ENCODE results near the gene CTNNA3.

The CTNNA3 gene

DNA sequence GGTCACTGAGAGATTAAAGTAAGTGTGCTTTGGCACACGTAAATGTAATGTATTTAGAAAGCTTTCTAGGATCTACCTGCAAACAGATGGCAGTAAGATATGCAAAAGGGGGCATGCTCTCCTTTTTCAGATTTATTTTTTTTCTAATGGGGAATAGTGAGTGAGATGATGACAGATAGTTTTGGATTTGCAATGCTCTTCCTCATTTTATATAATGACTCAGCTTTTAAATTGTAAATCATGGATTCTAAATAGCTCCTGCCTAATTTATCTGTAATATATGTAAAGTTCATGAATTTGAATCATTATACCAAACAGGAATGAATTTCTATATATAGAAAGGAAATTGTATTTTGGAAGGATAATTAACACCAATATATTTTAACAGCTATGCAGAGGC, 1731.8 kb downstream of the CTNNA3 start:
- DNase-seq: no peak

DNA sequence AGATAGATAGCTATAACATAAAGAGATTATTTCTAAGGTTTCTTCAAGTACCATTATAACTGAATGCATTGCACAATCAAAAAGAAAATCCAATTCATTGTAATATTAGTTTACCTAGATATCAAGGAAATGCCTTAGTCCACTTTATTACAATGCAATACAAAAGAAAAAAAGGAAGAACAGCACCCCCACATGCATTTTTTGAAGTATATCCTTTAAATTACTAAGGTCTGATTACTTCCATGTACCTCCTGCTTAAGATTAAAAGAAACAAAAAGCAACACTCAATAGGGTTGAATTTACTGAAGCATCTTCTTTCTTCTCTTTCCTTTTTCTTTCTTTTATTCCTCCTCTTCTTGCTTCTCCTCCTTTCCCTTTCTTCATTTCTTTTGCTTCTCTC, 1743.9 kb downstream of the CTNNA3 start:
- DNase-seq: no peak

DNA sequence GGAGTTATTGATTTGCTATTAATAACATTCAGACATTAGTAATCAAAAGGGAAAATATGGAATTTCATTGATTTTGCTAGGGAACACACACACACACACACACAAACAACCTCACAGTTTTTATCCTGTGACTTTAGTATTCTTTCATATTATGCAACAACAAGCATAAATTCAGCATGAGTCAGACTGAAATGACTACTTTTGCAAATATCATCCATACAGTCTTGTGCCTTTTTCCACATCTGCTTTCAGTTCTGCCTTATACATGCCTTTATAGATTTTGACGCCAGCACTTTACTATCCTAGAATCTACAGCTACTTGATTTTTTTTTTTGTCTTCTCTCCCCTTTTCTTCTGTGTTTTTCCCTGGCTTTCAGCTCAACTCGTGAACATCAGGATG, 1745.9 kb downstream of the CTNNA3 start:
- DNase-seq: no peak

DNA sequence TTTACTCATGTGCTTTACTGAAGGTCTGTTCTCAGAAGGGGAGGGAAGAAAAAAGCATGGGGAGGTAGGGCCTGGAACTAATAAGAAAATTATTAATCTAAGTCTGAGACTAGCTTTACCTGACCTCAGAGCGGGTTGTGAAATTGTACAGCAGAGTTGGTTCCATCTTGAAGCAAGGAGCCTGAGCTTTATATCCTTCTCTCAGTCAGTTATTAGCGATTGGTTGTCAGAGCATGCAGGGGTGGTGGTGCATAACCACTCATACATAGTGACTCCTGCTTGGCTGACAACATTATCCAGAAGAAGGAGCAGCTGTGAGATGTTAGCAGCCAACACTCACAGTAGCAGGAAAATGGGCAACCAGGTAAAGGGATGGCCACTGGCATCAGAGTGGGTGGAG, 1746.5 kb downstream of the CTNNA3 start:
- no peak for DNase-seq

DNA sequence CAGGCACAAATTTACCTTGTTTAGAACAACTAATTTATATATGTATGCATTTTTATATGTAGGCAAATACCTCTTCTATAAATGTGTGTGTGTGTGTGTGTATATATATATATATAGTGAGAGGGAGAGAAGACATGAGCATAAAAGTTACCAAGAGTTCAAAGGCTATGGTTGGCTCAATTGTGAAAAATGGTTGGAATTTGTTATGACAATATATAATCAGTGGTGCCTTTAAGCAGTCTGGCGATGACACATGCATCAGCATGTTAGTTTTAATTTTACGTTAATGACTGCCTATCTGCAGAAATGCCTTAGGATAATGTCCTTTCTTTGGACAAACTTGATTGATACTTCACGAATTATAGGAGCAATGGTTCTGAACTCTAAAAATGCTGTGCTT, 1750.9 kb downstream of the CTNNA3 start:
- no peak for DNase-seq

DNA sequence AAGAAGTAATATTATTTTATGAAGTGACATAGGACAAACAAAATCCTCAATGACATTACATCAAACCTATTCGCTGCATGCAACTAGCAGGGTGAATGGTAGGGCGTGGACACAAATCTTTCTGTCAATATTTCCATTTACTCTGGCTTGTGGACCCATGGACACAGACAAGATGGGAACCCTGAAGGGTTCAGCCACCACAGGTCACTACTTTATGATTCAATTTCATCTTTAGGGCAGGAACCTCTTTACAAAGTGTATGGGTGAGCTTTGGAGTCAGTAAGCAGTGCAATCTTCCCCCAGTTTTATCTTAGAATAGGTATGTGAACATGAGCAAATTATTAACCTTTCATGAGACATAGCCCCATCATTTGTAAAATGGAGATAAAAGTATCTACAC, 1752.5 kb downstream of the CTNNA3 start:
- no peak for DNase-seq

DNA sequence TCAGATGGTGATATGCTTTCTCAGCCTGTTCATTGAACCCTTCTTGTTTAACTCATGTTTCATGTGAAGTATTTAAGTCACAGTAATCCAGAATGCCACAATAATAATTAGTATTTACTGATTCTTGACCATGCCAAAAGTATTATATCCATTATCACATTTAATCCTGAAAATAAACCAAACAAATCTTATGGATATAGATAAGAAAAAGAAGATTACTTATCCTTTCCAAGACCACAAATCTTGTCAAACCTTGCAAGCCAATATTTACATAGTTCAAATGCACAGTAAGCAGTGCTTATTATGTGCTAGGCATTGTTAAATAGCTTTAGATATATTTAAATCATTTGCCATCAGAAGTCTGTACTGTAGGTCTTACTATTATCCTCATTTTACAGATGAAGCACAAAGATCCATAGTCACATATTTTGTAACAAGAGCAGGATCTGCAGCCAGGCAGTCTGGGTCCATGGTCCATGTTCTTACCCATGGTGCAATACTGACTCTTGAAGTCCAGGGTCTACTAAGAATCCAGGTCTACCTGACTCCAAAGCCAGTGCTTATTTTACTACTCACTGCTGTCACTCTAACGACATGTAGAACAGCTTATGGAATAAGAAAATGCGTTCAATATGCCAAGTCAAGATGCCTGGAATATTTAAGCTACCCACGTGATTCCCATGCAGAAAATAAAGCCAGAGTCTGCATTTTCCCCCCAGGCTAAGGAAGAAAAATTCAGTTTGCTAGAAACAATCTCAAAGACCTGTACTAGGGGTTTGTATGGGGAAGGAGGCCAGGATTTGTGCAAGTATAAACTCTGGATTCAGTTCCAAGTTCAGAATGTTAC, 1755.0 kb downstream of the CTNNA3 start:
- no peak for DNase-seq

DNA sequence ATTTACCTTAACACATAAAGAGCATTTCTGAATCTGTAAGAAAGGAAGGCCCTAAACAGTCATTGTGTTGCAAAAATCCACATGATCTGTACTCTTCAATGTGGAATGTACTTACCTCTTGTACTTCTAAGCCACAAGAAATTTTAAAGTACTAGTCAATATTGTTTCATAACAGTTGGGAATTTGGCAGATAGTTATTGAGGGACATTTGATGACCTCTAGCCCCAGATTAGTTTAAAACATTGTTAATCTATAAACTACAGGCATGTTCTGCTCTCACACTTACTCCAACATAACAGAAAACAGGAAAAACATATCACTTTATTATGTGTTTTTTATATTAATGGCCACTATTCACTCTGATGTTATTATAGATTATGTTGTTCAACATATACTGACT, 1755.9 kb downstream of the CTNNA3 start:
- DNase-seq: no peak

DNA sequence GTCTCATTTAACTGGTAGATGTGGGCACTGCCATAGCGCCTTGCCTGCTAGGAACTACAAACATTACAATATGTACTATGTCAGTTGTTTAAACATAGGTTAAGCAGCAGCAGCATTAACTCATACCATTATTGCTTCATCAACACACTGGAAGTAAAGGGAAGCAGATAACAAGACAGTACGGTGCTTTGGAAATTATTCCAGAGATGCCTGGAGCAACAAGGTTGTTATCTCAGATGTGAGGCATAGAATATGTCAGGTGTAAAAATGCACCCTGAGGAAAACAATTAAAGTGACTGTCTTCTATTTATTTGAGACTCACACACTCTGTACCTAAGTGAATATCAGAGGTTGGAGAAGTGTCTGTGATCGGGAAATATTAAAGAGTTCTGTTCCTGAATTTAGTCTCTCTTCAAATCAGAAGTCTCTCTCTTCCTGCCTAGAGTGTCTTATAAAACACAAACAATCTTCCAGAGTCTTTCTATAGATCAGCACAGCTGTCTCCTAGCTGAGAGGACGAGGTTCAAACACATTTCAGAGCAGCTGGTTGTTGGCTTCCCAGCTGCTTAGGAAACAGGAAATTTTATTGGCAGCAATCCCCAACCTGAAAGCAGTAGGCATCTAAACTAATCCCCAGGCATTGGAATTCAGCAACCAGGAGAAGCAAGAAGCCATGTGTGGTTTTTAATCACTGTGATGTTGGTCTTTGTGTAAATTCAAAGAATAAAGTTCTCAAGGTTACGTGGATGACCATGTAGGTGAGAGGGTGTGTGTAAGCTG, 1764.5 kb downstream of the CTNNA3 start:
- DNase-seq: no peak

DNA sequence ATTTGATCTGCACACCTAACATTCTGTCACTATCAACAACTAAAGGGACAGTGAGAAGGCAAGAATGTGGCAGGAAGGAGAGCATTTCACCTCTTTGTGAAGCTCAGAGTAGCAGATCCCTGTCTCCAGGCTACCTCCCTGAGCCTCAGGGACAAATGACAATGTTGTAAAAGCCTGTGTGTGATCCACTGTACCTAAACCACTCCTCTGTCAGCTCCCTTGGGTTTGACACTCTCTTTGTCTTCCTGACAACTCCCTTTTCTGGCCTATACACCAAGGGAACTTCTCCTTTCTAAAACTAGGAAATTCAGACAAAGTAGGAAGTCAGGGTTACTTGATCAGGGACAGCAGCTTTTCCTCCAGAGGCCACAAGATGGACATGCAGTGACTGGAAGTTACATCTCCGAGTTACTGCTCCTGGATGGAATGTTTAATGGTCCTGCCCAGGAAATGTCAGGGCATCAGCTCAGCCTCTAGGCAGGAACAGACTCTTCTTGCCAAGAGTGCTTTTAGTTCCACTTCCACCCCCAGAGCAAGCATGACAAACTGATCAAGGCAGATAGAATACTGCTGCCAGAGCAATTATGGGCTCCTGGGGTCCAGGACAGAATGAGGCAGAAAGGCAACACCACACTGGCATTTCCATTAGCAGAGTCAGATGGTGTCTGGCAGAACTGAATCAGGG, 1784.7 kb downstream of the CTNNA3 start:
- DNase-seq: no peak

DNA sequence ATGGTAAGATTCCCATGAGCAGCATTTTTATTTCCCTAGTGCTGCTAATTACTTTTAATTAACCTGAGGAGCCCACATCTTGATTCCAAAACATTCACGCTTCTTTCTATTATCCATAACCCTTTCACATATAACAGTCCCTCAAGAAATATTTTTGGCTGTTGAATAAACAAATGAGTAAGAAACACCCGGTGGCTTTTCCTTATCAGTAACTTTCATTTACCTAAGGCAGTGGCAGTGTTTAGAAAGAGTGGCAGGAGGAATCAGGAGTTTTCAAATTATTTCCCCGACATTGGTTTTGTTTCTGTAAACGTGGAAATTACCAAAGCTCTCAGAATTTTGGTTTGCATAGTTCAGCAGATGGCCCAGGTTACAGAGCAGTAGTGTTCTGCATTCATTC, 1785.8 kb downstream of the CTNNA3 start:
- no peak for DNase-seq

DNA sequence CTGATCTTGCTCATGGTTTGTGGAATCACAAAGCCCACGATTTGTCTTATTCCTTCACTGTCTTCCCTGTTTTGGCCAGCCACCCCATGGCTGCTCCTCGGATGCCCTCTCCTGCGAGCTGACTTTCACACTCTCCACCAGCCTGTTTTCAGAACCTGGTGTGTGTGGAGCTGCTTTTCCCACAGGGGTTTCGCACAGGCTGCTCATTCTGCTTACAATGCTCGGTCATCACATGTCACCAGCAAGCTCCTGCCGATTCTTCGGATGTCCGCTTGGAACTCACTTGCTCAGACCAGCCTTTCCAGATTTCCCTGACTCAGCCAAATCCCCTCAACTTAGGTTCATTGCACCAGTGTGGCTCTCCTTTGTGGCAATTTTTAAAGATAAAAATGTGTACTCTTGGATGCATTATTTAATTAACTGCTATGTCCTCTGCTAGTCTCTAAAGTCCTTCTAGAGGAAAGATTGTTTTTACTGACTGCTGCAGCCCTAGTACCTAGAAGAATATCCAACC, 1788.7 kb downstream of the CTNNA3 start:
- no peak for DNase-seq

DNA sequence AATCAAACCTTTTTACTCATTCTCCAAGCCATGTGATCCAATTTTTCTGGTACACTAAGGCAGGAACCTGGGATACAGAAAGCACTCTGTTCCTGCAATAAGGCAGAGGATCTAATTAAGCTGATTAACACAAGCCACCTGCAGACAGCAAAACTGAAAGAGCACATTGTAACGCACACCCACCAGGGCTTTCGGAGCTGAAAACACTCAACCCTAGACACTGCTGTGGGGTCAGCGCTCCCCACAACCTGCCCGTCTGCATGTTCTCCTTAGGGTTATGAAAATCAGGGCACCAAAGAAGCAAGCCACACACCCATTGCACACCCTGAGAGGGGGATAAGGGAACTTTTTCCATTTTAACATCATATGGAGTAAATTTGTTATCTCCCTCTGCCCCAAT, 1792.4 kb downstream of the CTNNA3 start:
- no peak for DNase-seq

DNA sequence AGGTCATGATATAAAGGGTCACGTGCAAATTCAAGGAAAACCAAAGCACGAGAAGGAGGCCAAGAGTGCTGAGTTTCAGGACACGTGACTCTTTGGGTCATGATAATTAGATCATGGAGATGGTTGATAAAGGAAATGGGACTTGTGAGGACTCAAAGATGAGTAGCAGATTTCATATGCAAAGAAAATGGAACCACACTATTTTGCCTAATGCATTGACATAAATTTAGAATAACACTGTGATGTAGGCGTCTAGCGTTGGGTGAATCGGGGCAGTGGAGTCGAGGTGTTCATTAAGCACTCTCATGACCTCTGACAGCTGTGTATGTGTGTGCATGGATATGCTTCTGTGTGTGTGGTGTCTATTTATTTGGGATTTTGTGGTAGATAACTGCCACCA, 1795.7 kb downstream of the CTNNA3 start:
- no peak for DNase-seq

DNA sequence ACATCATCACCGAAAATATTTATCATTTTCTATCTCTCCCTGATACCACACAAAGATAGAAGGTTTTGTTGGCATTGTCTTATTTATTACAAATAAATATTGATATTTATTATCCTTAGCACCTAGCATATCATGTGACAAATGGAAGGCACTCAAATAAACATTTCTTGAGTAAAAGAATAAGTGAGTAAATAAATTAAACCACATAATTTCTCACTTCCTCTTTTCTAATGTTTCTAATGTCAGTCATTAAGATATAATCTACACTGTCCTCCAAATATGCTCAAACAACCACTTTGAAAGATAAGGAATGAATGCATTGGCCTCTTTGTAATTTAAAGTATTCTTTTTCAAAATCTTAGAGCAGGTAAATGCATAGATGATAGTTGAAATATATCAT, 1797.9 kb downstream of the CTNNA3 start:
- DNase-seq: no peak

DNA sequence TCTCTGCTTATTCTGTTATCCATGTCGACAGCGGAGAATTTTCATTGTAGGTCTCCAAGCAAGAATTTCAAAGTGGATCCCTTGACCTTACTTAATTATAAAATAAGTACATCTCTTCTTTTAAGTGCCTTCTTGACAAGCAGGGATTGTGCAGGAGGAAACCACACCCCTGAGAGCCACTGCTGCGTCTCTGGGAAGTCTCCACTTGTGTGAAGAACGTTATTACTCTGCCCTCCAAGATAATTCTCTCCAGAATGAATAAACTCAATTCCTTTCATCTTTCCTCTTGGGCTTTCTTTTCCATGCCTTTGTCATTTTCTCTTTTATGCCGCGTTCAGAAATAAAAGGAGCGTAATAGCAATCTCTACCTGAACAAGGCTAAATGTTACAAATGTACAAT, 1801.0 kb downstream of the CTNNA3 start:
- DNase-seq: no peak

DNA sequence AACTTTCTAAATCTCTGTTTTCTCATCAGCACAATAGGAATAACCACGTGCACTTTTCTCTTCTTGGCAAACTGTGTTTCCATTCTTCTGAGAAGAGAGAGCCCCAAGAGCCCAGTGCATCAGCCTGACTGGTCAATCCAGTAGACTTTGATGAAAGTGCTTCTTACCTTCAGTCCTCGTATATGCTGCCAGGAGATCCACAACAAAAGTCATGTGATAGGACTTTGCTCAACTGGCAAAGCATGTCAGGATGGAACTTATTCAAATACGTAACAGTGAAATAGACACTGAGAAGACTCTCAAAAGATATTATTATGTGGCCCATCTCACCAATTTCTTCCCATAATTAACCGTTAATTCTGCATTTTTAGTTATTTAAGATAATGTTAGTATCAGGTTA, 1801.6 kb downstream of the CTNNA3 start:
- DNase-seq: no peak

DNA sequence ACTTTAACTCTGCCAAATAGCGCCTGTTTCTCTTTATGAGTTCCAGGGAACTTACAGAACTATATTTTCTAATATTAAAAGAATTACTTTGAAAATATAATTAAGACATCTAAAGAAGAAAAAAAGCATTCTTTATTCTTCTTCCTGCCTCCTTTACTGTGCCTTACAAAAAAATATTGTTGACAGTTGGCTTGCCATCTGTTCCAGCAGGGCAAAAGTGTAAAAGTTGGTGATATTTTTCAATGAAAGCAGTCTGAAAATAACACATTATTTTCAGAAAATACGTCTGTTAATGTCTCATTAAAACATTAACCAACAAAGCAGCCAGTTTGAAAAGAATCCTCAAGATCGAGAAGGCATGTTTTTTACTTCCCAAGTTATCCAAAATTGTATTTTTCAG, 1802.3 kb downstream of the CTNNA3 start:
- no peak for DNase-seq

DNA sequence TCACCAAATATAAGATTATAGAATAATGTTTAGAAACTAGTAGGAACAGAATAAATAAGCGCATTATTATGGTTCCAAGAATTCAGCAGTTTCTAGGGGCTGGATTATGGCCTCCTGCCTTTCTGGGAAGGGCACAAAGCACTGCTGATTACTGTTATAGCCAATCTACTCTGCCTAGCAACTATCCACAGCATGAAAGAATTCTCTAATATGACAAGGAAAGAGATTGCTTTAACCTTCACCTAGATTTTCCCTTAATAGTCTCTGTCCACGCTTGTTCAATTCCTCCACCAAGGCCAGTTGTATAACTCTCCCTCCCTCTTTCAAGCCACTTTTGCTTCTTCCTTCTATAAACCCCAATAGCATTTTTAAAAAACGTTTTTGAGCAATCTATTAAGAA, 1803.7 kb downstream of the CTNNA3 start:
- DNase-seq: no peak

DNA sequence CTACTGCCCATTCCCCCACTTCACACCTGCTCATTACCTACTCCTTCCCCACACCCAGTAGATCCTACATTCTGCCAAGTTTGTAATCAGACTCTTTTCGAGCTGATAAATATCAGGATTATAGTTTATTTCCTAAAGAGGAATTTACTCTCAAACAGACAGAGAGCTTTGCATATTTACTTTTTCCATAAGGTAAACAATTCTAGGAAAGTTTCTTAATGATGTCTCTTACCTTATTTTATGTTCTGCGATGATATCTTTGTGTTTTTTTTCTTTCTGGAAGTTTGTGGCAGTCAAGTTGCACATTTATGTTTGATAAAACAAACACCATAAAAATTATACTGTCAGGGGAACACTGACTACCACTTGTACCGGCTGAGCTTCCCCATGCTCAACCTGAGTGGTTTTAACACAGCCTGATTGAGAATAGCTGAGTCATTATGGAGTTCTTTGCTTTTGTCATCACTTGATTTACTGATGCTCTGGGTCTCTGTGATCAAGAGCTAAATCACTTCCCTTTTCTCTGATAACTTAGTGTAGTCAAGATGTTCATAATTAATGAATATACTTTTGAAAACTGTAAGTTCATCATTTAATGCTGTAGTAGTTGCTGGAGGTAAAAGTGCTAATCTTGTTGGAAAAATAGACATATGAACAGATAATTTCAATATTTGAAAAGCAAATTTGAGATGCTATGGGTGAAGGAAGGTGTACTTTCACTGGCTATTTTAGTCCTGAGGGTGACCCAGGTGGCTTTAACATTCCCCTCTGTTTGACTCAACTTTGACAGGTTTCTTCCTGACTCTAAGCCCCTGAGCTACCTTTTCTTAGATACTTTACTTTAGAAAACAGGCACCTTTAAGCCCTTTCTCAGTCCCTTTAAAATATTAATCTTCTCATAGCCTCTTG, 1804.7 kb downstream of the CTNNA3 start:
- no peak for DNase-seq

DNA sequence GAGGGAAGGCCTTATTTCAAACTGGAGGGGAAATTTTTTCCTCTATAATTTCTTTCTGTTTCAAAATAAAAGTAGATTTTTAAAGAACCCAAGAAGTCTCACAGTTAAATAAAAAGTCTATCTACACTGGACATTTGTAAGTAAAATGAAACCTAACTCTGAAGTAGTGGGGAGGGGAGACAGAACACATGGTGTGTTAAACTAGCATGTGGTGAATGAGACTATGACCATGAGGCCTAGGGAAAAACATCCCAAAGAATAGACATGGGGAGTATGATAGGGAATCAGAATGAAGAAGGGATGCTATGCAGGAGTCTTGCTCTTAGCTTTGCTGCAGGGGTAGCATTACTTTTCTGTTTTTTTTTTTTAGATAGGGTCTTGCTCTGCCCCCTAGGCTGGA, 1831.5 kb downstream of the CTNNA3 start:
- no peak for DNase-seq

DNA sequence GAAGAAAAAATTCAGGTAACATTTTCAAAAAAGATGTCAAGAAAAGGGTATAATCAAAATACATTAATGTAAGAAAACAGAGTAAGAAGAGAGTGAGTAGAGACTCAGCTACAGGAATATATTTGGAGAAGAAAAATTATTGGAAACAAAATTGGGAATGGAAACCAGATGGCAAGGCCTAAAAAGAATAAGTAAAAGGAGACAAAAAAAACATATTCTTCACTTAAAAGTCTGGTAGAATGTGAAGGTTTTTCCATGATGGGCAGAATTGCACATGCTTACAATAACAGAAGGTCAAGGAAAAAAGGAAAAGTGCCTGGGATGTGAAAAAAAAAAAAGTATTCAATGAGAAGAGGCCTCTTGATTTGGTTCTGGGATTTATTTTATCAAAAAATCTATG, 1832.0 kb downstream of the CTNNA3 start:
- DNase-seq: no peak

Data from stimulated activated naive CD4-positive, alpha-beta T cell treated with Interleukin-2 at 50 U/mL for 16 hours (primary cell).